Esophagus muscularis mucosa (tissue), 4 donors: ENCODE data around the gene NRXN3. TPM values are rescaled to one million over a fixed set of nuclear protein-coding genes. Genes with fewer than 3 reads are reported as not detected.

Source experiments
- DNase-seq: peaks from one replicate; pipeline ENCODE4 v3.0.0-alpha.2; 2017; ENCODE audit errors: extremely low spot score
- H3K27ac ChIP-seq, 4 donors: fragments of 200-600 bp; sonication (generic); replicated peaks in 1 of 4; 1 replicate in 3 of 4; 2 replicates in 1 of 4; pipeline ENCODE4 v1.5.1; 2016 to 2019; ENCODE audit warnings: mild to moderate bottlenecking in 1 of 4
- H3K27me3 ChIP-seq, 4 donors: fragments of 200-600 bp; sonication (generic); one replicate each; pipeline versions ENCODE4 v1.5.1 to v1.6.0; 2016 to 2019
- H3K36me3 ChIP-seq, 4 donors: fragments of 200-600 bp; sonication (generic); one replicate each; pipeline ENCODE4 v1.5.1; 2016 to 2019
- H3K4me1 ChIP-seq, 4 donors: fragments of 200-600 bp; sonication (generic); one replicate each; pipeline ENCODE4 v1.5.1; 2016 to 2019
- H3K4me3 ChIP-seq, 4 donors: fragments of 200-600 bp; sonication (generic); 1 replicate in 2 of 4; 2 replicates in 2 of 4; pipeline ENCODE4 v1.5.1; 2016 to 2019; ENCODE audit warnings: mild to moderate bottlenecking in 4 of 4, moderate library complexity in 1 of 4
- H3K9me3 ChIP-seq, 4 donors: fragments of 200-600 bp; sonication (generic); 1 replicate in 3 of 4; 2 replicates in 1 of 4; pipeline ENCODE4 v1.5.1; 2016 to 2019
- CTCF ChIP-seq, 3 experiments: fragments of 200-600 bp in 2 of 3; fragments of 450-650 bp in 1 of 3; sonication (generic) in 2 of 3; IDR thresholded peaks; one replicate each; pipeline ENCODE4 v1.5.1; 2017 to 2019; ENCODE audit warnings: antibody characterized with exemption in 3 of 3, mild to moderate bottlenecking in 2 of 3, moderate library complexity in 1 of 3
- EP300 ChIP-seq: sonication (generic); formaldehyde crosslinking; IDR thresholded peaks from one replicate; pipeline ENCODE4 v1.6.1; 2017; ENCODE audit warnings: antibody characterized with exemption
- POLR2A ChIP-seq: fragments of 450-650 bp; IDR thresholded peaks from one replicate; pipeline ENCODE4 v1.6.1; 2017; ENCODE audit warnings: antibody characterized with exemption, moderate library complexity, mild to moderate bottlenecking, low read depth
- POLR2AphosphoS5 ChIP-seq, 2 donors: sonication (generic); formaldehyde crosslinking; IDR thresholded peaks; one replicate each; pipeline ENCODE4 v1.6.1; 2017; ENCODE audit warnings: antibody characterized with exemption in 2 of 2
- WGBS: methylation state at CpG from one replicate; pipeline ENCODE4 v1.1.5; 2018; 5-methylcytosine and 5-hydroxymethylcytosine counted together
- intact Hi-C: fragments of 100-400 bp; cut with DNase I; formaldehyde crosslinking; loops from one replicate; pipeline ENCODE4 v1.15.1; 2023
- total RNA-seq, 4 donors: library from RNA; depleted of rRNA; stranded (reverse); fragments of >200 nt; gene quantifications; one replicate each; pipeline versions ENCODE4 v1.1.0 to v1.2.1, GENCODE V29; 2016

NRXN3 gene
- total RNA-seq, 4 donors from 2014 or later, result 71.1 to 159 (median 122) TPM

DNA sequence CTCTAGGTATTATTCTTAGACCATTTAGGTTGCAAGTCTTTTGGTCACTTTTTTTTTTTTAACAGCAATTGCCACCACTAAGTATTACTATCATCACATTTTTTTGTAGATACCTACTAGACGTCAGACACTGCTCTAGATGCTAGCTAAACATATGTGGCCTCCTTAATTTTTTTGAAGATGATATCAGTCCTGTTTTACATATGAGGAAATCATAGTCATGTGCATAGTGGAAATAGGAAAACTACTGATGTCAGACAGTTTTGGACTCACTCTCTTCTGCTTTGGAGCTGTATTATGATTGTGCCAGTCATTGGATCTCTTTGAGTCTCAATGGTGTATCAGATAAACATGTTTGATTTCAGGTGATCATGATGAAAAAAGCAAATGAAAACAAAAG is 1736.8 kb downstream of the NRXN3 start:
- intact Hi-C loops, result no loop called here
- no peaks in the 10 kb centered on the region for H3K9me3 ChIP-seq
- no peak overlapping the region for H3K27ac ChIP-seq
- WGBS, result 79% methylated on average over 1 of the region's 1 CpG
- H3K4me1 ChIP-seq, result no peaks in the 10 kb centered on the region
- TF ChIP-seq CTCF (IDR thresholded peaks at IDR 0.05), result no peak
- no peak for TF ChIP-seq POLR2A
- H3K4me3 ChIP-seq, result no peak overlapping the region
- no peaks in the 10 kb centered on the region for H3K36me3 ChIP-seq
- DNase-seq, result no peak
- H3K27me3 ChIP-seq, result no peaks in the 10 kb centered on the region

- WGBS, result 77% methylated on average over 2 of the region's 2 CpGs
- H3K4me3 ChIP-seq, result no peak overlapping the region
- no peak overlapping the region for H3K27ac ChIP-seq
- intact Hi-C loops, result no loop called here
- TF ChIP-seq POLR2AphosphoS5 (IDR thresholded peaks at IDR 0.05) (no peak), EP300 (no peak), CTCF (IDR thresholded peaks at IDR 0.05) (no peak), POLR2A (no peak)
- no peaks in the 10 kb centered on the region for H3K36me3 ChIP-seq
- H3K27me3 ChIP-seq, result no peaks in the 10 kb centered on the region
- no peaks in the 10 kb centered on the region for H3K4me1 ChIP-seq
- no peaks in the 10 kb centered on the region for H3K9me3 ChIP-seq
- DNase-seq, result no peak
Observed at GRCh38 chr14:79910086-79910485, 1739.9 kb downstream of the NRXN3 start.

GRCh38 chr14:79911744-79912143 is 1741.6 kb downstream of the NRXN3 start:
- no peak for DNase-seq
- TF ChIP-seq POLR2AphosphoS5 (IDR thresholded peaks at IDR 0.05) (no peak), CTCF (IDR thresholded peaks at IDR 0.05) (no peak), EP300 (no peak), POLR2A (no peak)
- intact Hi-C loops, result no loop called here
- no peaks in the 10 kb centered on the region for H3K4me1 ChIP-seq
- H3K36me3 ChIP-seq, result no peaks in the 10 kb centered on the region
- H3K9me3 ChIP-seq, result no peaks in the 10 kb centered on the region
- 78% methylated on average over 4 of the region's 4 CpGs for WGBS
- H3K27me3 ChIP-seq, result no peaks in the 10 kb centered on the region
- H3K4me3 ChIP-seq, result no peak overlapping the region
- H3K27ac ChIP-seq, result no peak overlapping the region

DNA sequence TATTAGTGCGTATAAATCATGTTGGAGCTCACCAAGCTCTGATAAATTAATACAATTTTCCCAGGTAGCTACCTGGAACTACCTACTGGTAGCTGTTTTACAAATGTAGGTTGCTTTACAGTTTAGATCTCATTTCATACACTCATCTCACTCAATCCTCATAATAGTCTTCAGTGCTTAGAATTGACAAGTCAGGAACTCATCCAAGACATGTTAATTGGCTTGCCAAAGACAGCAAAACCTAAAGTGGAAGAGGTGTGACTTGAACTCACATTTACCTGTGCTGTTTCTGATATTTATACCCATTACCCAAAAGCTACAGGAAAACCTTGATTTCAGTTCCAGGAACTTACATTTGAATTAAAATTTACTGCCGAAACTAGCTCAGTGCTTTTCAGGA is 1744.4 kb downstream of the NRXN3 start:
- no peak for TF ChIP-seq CTCF (IDR thresholded peaks at IDR 0.05)
- TF ChIP-seq EP300, result no peak
- no peak for TF ChIP-seq POLR2AphosphoS5 (IDR thresholded peaks at IDR 0.05)
- TF ChIP-seq POLR2A, result no peak
- no peak overlapping the region for H3K27ac ChIP-seq
- 95% methylated on average over 2 of the region's 2 CpGs for WGBS
- H3K4me1 ChIP-seq, result no peaks in the 10 kb centered on the region
- no peak for DNase-seq
- H3K4me3 ChIP-seq, result no peak overlapping the region
- no peaks in the 10 kb centered on the region for H3K27me3 ChIP-seq
- H3K36me3 ChIP-seq, result no peaks in the 10 kb centered on the region
- intact Hi-C loops, result no loop called here
- no peaks in the 10 kb centered on the region for H3K9me3 ChIP-seq

- Histone ChIP-seq H3K36me3 (no peaks in the 10 kb centered on the region), H3K4me1 (no peaks in the 10 kb centered on the region), H3K27me3 (no peaks in the 10 kb centered on the region), H3K9me3 (no peaks in the 10 kb centered on the region), H3K4me3 (no peak overlapping the region), H3K27ac (no peak overlapping the region)
- WGBS, result 86% methylated on average over 1 of the region's 1 CpG
- DNase-seq, result no peak
- TF ChIP-seq EP300, result no peak
- no peak for TF ChIP-seq CTCF (IDR thresholded peaks at IDR 0.05)
- no peak for TF ChIP-seq POLR2AphosphoS5 (IDR thresholded peaks at IDR 0.05)
- no peak for TF ChIP-seq POLR2A
- intact Hi-C loops, result no loop called here
Observed at GRCh38 chr14:79915406-79915805, 1745.2 kb downstream of the NRXN3 start.
